Activated naive CD8-positive, alpha-beta T cell treated with anti-CD3 and anti-CD28 coated beads for 36 hours (primary cell): ENCODE results near the gene SHISA3. TPM values are rescaled to one million over a fixed set of nuclear protein-coding genes. Genes with fewer than 3 reads are reported as not detected.

Experiments
- total RNA-seq, 2 experiments: library from RNA; stranded (reverse); gene quantifications; one replicate each; pipeline ENCODE4 v1.2.3, GENCODE V29; 2021

SHISA3 gene
- total RNA-seq, 2 experiments from 2014 or later = 0.21 to 0.32 TPM

Other genes with a start within 250 kb of the SHISA3 start
- gene BEND4, start 244.8 kb upstream of the SHISA3 start, total RNA-seq = 1 to 10 TPM; 1.2 to 1.4 TPM